HFFc6 (cell line): ENCODE data around the gene DNAH3. TPM values are rescaled to one million over a fixed set of nuclear protein-coding genes. Genes with fewer than 3 reads are reported as not detected.

ENCODE experiments used
- DNase-seq: peaks from one replicate; pipeline ENCODE4 v3.0.0-alpha.2; 2018
- H3K27ac Mint-ChIP-seq: 2 replicates; pipeline ENCODE4 v1.8.0; 2020; ENCODE audit warnings: mild to moderate bottlenecking, mixed read lengths
- H3K27me3 Mint-ChIP-seq: 2 replicates; pipeline ENCODE4 v1.8.0; 2021; ENCODE audit warnings: mild to moderate bottlenecking, moderate library complexity, mixed read lengths; ENCODE audit not compliant: insufficient read depth
- H3K36me3 Mint-ChIP-seq: 2 replicates; pipeline ENCODE4 v1.8.0; 2021; ENCODE audit warnings: low read depth, mixed read lengths
- H3K4me1 Mint-ChIP-seq: 2 replicates; pipeline ENCODE4 v1.8.0; 2020; ENCODE audit warnings: low read depth, mixed read lengths
- H3K4me3 Mint-ChIP-seq: 2 replicates; pipeline ENCODE4 v1.8.0; 2020; ENCODE audit warnings: mild to moderate bottlenecking, moderate library complexity, mixed read lengths
- H3K9me3 Mint-ChIP-seq: 2 replicates; pipeline ENCODE4 v1.8.0; 2020; ENCODE audit warnings: mild to moderate bottlenecking, mixed read lengths
- CTCF ChIP-seq: fragments of 200-600 bp; sonication (generic); IDR thresholded peaks from 2 replicates; pipeline ENCODE4 v1.5.0; 2021; ENCODE audit warnings: antibody characterized with exemption, mild to moderate bottlenecking
- total RNA-seq, 6 experiments: library from RNA; stranded (reverse); fragmentation: NEBNext Ultra II Directional; extraction: Animal tissue kit (Norgen Biotek cat#: 25700); gene quantifications; 2 replicates in 1 of 6; 3 replicates in 5 of 6; pipeline ENCODE4 v1.2.3, GENCODE V29; 2021

DNAH3 gene
- total RNA-seq, 6 experiments from 2014 or later: not detected

GRCh38 chr16:21028728-21029127, 121.9 kb downstream of the DNAH3 start:
- Mint-ChIP-seq H3K4me1 (peaks cover 21% of the 10 kb centered on the region; the same call in 1 of the 2 replicates), H3K36me3 (no peaks in the 10 kb centered on the region), H3K27me3 (peaks cover 6% of the 10 kb centered on the region), H3K4me3 (no peak overlapping the region), H3K9me3 (no peaks in the 10 kb centered on the region), H3K27ac (no peak overlapping the region; the same call in 1 of the 2 replicates)
- TF ChIP-seq CTCF: no peak
- DNase-seq: no peak

GRCh38 chr16:21026846-21027245, 123.8 kb downstream of the DNAH3 start:
- no peak for TF ChIP-seq CTCF
- no peak for DNase-seq
- no peaks in the 10 kb centered on the region for H3K36me3 Mint-ChIP-seq
- peaks cover 3% of the 10 kb centered on the region for H3K27me3 Mint-ChIP-seq
- no peaks in the 10 kb centered on the region for H3K9me3 Mint-ChIP-seq
- H3K4me3 Mint-ChIP-seq: no peak overlapping the region
- peaks cover 17% of the 10 kb centered on the region; the same call in 1 of the 2 replicates for H3K4me1 Mint-ChIP-seq
- no peak overlapping the region for H3K27ac Mint-ChIP-seq

- no peak for TF ChIP-seq CTCF
- Mint-ChIP-seq H3K9me3 (no peaks in the 10 kb centered on the region), H3K36me3 (no peaks in the 10 kb centered on the region), H3K4me1 (peaks cover 13% of the 10 kb centered on the region; the same call in 1 of the 2 replicates), H3K27ac (no peak overlapping the region), H3K4me3 (no peak overlapping the region), H3K27me3 (no peaks in the 10 kb centered on the region; the same call in 1 of the 2 replicates)
- no peak for DNase-seq
Measured at GRCh38 chr16:21023509-21024202, 127.0 kb downstream of the DNAH3 start.

GRCh38 chr16:21021316-21021715, 129.3 kb downstream of the DNAH3 start:
- no peaks in the 10 kb centered on the region for H3K36me3 Mint-ChIP-seq
- no peak for DNase-seq
- no peaks in the 10 kb centered on the region for H3K9me3 Mint-ChIP-seq
- H3K4me1 Mint-ChIP-seq: no peaks in the 10 kb centered on the region
- H3K4me3 Mint-ChIP-seq: no peak overlapping the region
- peaks cover 3% of the 10 kb centered on the region; the same call in 1 of the 2 replicates for H3K27me3 Mint-ChIP-seq
- TF ChIP-seq CTCF: no peak
- H3K27ac Mint-ChIP-seq: no peak overlapping the region

GRCh38 chr16:21009815-21010214, 140.8 kb downstream of the DNAH3 start:
- Mint-ChIP-seq H3K27ac (no peak overlapping the region), H3K4me3 (no peak overlapping the region), H3K9me3 (peaks cover 4% of the 10 kb centered on the region; the same call in 1 of the 2 replicates), H3K4me1 (no peaks in the 10 kb centered on the region), H3K27me3 (peaks cover 26% of the 10 kb centered on the region), H3K36me3 (no peaks in the 10 kb centered on the region)
- DNase-seq: no peak
- TF ChIP-seq CTCF: no peak
